GM18868 (cell line): ENCODE data around the gene INPP5D.

ENCODE experiments used
- ATAC-seq: cut with Tn5 transposase; IDR thresholded peaks from one replicate; pipeline ENCODE4 v1.9.1; 2021; ENCODE audit warnings: mild to moderate bottlenecking, moderate library complexity; ENCODE audit not compliant: unreplicated experiment

Gene INPP5D

DNA sequence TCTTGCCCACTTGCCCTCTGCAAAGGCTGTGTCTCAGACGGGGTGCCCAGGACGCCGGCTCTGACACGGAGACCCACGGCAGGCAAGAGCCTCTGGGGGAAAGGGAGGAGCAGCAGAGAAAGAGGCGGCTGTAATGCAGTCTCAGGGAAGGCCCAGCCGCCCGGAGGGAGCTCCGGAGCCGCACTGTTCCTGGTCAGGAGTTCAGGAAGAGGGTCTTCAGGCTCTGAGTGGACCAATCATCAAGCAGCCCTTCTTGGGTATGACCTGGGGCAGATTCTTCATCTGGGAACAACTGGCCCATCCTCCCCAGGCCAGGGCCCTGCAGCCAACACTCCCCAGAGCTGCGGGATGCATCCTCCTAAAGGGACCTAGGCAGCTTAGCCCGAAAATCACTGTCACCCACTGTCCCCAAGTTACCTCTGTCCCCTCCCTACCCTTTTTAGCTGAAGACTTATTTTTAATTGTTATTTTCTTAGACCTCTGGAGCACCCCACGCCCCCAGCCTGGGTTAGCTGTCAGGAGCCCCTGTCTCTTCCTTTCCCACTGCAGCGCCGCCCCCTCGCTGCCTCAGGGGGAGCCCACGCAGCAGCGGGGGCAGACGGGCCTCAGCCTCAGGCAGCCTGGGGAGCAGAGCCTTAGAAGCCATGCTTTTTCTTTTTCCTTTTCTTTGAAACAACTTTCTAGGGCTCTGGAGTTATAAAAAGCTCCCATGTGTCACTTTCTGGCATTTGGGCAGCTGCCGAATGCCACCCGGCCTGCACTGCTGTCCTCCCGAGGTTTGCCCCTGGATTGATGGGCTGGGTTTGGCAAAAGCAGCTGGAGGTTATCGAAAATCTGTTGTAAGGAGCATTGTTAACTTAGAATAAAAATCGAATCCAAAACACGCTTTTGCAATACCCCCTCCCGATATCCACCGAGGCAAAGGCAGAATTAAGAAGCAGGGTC is 28.3 kb upstream of the INPP5D start:
- ATAC-seq, result no peak

GRCh38 chr2:233032551-233033320 is 27.4 kb upstream of the INPP5D start, which contains the start of gene NEU2:
Gene NEU2 (plus strand): TSS chr2:233032672. CDS start chr2:233032672, 0 bp downstream.
- no peak for ATAC-seq

GRCh38 chr2:233033672-233034071 is 26.5 kb upstream of the INPP5D start:
- ATAC-seq, result no peak

DNA sequence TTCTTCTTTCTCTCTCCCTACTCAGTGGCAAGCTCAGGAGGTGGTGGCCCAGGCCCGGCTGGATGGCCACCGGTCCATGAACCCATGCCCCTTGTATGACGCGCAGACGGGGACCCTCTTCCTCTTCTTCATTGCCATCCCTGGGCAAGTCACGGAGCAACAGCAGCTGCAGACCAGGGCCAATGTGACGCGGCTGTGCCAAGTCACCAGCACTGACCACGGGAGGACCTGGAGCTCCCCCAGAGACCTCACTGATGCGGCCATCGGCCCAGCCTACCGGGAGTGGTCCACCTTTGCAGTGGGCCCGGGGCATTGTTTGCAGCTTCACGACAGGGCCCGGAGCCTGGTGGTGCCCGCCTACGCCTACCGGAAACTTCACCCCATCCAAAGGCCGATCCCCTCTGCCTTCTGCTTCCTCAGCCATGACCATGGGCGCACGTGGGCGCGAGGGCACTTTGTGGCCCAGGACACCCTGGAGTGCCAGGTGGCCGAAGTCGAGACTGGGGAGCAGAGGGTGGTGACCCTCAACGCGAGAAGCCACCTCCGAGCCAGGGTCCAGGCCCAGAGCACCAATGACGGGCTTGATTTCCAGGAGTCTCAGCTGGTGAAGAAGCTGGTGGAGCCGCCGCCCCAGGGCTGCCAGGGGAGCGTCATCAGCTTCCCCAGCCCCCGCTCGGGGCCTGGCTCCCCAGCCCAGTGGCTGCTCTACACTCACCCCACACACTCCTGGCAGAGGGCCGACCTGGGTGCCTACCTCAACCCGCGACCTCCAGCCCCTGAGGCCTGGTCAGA is 25.9 kb upstream of the INPP5D start:
- ATAC-seq, result no peak

DNA sequence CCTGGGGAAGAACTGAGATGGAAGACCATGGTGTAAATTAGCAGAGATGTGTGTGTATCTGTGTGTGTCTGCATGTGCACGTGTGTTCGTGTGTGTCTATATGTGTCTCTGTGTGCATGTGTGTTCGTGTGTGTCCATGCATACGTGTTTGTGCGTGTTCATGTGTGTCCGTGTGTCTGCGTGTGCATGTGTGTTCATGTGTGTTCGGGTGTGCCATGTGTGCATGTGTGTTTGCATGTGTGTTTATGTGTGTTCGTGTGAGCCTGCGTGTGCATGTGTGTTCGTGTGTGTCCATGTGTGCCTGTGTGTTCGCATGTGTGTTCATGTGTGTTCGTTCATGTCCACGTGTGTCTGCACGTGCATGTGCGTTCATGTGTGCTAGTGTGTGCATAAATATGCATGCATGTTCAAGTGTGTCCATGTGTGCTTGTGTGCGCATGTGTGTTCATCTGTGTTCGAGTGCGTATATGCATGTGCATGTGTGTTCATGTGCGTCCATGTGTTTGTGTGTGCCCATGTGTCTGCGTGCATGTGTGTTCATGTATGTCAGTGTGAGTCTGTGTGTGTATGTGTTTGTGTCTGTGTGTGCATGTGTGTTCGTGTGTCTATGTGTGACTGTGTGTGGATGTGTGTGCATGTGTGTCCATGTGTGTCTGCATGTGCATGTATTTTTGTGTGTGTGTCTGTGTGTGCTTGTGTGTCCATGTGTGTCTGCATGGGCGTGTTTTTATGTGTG is 24.5 kb upstream of the INPP5D start:
- ATAC-seq, result no peak

GRCh38 chr2:233036162-233036838 is 23.8 kb upstream of the INPP5D start:
- ATAC-seq, result no peak

- ATAC-seq, result no peak
Measured at GRCh38 chr2:233037078-233037477, 23.1 kb upstream of the INPP5D start.

DNA sequence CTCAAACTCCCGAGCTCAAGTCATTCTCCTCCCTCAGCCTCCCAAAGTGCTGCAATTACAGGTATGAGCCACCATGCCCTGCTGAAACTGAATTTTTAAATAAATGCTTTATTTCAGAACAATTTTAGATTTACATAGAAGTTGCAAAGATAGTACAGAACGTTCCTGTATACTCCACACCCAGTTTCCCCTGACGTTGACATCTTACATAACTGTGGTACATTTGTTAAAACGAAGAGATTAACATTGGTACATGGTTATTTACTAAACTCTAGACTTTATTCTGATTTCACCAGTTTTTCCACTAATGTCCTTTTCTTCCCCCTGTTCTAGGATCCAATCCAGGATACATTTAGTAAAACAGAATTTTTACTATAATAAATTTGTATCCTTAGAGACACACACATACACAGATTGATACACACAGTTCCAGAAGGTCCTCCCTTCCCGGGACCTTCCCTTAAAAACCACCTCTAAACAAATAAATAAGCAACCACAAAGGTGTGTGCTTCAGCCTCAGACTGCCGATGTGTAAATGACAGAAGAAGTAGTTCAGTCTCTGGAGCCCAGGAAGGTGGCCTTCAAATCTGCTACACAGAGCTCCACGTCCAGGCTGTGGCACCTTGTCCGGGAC is 20.8 kb upstream of the INPP5D start:
- ATAC-seq, result no peak

DNA sequence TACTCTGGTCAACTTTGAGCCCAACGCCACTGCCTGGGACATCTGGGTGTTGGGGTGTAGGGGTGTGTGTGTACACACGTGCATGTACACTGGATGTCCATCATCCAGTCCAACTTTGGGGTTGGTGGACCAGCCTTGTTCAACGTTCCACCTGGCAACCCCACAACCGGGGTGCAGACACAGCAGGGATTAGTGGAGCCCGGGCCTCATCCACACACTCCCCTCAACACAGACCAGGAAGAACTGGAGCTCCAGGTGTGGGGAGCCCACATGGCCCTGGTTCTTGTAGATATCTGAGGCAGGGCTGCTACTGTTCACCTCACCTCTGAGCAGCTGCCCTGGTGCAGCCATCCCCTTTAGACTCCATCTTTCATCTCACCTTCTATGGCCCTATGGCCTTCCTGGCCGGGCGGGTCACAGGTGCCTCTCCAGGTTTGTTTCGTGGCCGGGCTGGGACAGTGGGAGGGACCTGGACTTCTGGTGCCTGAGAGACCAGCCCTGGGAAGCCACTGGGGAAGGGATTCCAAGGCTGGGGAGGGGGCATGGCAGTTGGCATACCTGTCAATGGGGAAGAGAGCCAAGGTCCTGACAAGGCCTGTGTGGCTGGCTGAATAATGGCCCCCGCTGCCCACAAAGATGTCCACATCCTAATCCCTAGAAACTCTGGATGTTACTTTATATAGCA is 20.2 kb upstream of the INPP5D start:
- no peak for ATAC-seq

GRCh38 chr2:233040571-233040970 is 19.6 kb upstream of the INPP5D start:
- no peak for ATAC-seq

DNA sequence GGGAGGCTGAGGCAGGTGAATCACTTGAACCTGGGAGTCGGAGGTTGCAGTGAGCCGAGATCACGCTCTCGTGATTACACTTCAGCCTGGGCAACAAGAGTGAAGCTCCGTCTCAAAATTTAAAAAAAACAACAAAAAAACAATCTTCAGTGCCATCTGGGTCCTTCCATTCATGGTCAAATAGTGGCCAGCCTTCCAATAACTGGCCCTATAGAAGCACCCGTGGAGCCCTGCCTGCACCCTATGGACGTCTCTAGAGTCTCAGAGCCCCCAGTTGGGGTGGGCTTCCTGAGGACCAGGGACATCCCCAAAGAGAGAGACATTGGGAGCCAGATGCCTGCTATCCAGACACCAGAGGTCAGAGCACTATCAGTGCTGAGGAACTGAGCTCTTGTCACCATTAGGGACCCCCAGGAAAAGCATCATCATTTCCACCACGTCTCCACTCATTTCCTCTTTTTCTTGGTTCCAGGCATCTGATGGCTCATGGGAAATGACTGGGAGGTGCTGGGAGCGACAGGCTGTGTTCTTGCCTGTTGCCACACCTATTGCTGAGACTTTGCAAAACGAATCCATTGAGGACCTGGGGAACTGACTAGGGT is 18.3 kb upstream of the INPP5D start:
- ATAC-seq, result no peak

DNA sequence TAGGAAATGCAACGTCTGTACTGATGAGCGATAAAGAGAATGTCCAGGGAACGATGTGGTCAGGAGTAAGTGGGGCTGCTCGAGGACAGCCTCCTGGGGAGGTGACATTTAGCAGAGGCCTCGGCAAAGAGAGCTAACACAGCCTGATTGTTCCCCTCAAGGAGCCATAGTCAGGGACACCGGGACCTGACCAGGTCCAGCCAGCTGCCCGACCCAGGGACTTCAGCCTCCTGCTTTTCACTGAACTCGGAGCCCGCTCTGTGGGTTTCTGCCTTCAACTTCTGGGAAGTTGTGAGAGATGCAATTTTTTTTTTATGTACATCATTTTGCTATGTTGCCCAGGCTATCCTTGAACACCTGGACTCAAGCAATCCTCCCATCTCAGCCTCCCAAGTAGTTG is 17.6 kb upstream of the INPP5D start:
- no peak for ATAC-seq

DNA sequence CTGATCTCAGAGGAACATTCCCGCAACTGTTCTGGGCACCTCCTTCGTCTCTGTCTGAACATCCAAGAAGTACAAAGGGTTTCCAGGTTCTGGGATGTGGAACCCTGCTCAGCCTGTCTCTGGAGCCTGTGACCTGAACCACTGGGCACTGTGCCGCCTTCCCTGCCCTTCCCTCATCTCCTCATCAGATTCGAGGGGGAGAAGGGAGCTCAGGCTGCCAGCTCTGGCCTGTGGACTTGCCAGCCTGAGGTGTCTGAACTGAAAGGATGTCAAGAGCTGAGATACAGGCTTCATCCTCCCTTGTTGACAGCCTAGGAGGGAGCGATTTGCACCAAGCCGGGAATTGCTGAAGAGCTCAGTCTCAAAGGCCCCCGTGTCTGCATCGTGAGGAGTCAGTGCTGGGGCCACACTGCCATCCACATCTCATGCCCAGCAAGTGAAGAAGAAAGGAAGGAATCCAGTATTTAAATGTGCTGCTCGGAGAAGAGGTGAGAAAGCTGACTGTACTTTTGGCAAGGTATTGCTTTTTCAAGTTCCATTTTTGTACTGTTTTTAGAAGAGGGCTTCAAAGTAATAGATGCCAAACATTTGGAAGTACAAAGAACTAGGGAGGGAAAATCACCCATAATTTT is 15.1 kb upstream of the INPP5D start:
- ATAC-seq, result no peak

DNA sequence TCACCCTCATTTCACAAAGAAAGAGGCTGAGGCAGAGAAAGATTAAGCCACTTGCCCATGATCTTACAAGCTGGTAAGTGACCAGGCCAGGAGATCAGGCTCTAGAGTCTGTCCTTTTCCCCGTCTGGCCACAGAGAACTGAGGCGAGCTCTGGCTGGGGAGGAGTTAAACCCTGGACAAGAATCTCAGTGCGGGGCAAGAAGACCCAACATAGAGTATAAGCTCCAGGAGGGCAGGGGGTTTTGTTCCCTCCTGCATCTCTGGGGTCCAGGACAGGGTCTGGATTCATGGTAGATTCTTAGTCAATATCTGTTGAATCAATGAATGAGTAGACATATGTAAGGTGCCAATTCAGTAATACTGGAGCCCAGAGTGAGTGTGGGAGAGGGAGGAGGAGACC is 12.9 kb upstream of the INPP5D start:
- no peak for ATAC-seq

GRCh38 chr2:233047667-233048066 is 12.5 kb upstream of the INPP5D start:
- ATAC-seq, result no peak

DNA sequence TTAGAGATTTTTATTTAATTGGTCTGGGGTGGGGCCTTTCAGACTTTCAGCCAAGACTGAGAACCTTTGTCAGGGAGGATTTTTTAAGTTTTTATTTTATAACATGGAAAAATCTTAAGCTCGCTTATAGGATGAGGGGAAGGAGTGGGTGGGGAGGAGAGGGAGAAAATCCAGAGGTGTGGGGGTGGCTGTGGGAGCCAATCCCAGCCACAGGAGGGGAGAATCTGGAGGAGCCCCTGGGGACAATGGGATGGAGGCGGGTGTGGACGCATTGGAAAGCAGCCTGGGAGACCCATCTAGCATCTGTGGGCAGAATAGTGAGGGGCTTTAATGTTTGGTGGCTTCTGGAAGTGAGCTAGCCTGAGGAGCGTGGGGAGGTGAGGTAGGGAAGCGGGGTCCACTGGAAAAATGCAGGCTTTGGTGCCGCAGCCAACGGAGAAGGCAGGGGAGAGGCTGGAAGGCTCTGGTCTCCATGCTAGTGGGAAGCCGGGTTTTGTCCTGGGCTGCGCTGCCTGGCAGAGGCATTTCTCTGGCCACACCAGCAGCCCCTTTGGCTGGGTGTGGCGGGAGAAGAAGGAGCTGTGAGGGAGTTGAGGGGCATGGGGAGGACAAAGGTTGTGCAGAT is 11.5 kb upstream of the INPP5D start:
- no peak for ATAC-seq

DNA sequence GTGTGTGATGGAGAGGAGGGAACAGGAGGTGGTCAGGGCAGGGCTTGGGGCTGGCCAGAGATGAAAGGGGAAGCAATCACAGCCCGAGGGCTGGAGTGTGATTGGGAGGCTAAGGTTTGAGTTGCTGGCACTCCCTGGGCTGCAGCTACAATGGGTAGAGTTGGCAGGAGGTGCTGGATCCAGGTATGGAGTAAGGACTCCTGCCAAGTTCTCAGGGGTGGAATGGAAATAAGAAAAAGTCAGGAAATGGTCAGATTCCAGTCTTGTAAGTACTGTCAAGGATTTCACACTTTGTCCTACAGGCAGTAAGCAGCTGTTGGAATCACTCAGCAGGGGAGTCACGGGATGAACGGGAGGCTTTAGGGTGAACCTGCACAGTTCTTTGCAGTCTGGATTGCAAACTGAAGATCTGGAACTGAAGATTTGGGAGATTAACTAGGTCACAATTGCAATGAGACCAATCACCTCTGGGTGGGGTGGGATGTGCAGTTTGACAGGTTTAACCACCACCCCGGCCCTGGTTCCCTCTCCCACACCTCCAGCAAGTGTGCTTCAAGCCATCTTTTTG is 10.9 kb upstream of the INPP5D start:
- no peak for ATAC-seq
